Loucy (cell line): ENCODE results near the gene P3H1.
"Not testable (repeated sequence)": the region's sequence is repeated elsewhere in the genome, so short reads cannot be mapped to it uniquely, and the experiment has no call there.

ENCODE experiments used
- H2AFZ ChIP-seq: fragments of 200-600 bp; sonication (generic); 2 replicates; pipeline ENCODE4 v1.6.0; 2016; ENCODE audit warnings: antibody characterized with exemption, mild to moderate bottlenecking, low read length, moderate library complexity
- H3F3A ChIP-seq: fragments of 200-600 bp; 2 replicates; pipeline ENCODE4 v1.6.0; 2016; ENCODE audit warnings: antibody characterized with exemption, low read depth, mild to moderate bottlenecking
- H3K27me3 ChIP-seq: fragments of 200-600 bp; sonication (generic); 2 replicates; pipeline ENCODE4 v1.6.1; 2014; ENCODE audit warnings: low read length, mild to moderate bottlenecking; ENCODE audit not compliant: insufficient read depth, poor library complexity, severe bottlenecking
- H3K36me3 ChIP-seq: fragments of 200-600 bp; sonication (generic); 2 replicates; pipeline ENCODE4 v1.6.1; 2016; ENCODE audit warnings: low read length; ENCODE audit not compliant: insufficient read depth
- H3K4me1 ChIP-seq: fragments of 200-600 bp; sonication (generic); 2 replicates; pipeline ENCODE4 v1.5.1; 2014; ENCODE audit warnings: low read length, mild to moderate bottlenecking; ENCODE audit not compliant: insufficient read depth, poor library complexity, severe bottlenecking
- H3K4me2 ChIP-seq: fragments of 200-600 bp; sonication (generic); 2 replicates; pipeline ENCODE4 v1.6.0; 2014; ENCODE audit warnings: antibody characterized with exemption, low read length, low read depth, mild to moderate bottlenecking; ENCODE audit not compliant: poor library complexity, severe bottlenecking
- H3K4me3 ChIP-seq: fragments of 200-600 bp; sonication (generic); 2 replicates; pipeline ENCODE4 v1.5.1; 2014; ENCODE audit warnings: low read length, mild to moderate bottlenecking, mixed read lengths; ENCODE audit not compliant: poor library complexity, severe bottlenecking
- H3K79me2 ChIP-seq: fragments of 200-600 bp; sonication (generic); 2 replicates; pipeline ENCODE4 v1.6.1; 2014; ENCODE audit warnings: low read length; ENCODE audit not compliant: insufficient read depth
- H3K9ac ChIP-seq: fragments of 200-600 bp; sonication (generic); 2 replicates; pipeline ENCODE4 v1.6.0; 2014; ENCODE audit warnings: mild to moderate bottlenecking, low read depth, low read length, moderate library complexity; ENCODE audit not compliant: poor library complexity, severe bottlenecking
- H3K9me2 ChIP-seq: fragments of 200-600 bp; sonication (generic); replicated peaks from 2 replicates; pipeline ENCODE4 v1.6.1; 2016; ENCODE audit warnings: low read depth, low read length, mixed read lengths
- H3K9me3 ChIP-seq: fragments of 200-600 bp; sonication (generic); 2 replicates; pipeline ENCODE4 v1.6.1; 2014; ENCODE audit warnings: mild to moderate bottlenecking, antibody characterized with exemption, low read length, low read depth; ENCODE audit not compliant: insufficient read depth
- H4K20me1 ChIP-seq: fragments of 200-600 bp; sonication (generic); 2 replicates; pipeline ENCODE4 v1.6.0; 2014; ENCODE audit warnings: antibody characterized with exemption, low read length, mild to moderate bottlenecking; ENCODE audit not compliant: insufficient read depth, poor library complexity, severe bottlenecking
- CTCF ChIP-seq: fragments of 200-600 bp; sonication (generic); conservative IDR thresholded peaks from 2 replicates; pipeline ENCODE4 v1.5.1; 2014; ENCODE audit warnings: mild to moderate bottlenecking, antibody characterized with exemption, low read length
- EZH2phosphoT487 ChIP-seq: fragments of 200-600 bp; IDR thresholded peaks from 2 replicates; pipeline ENCODE4 v1.6.1; 2018; ENCODE audit warnings: antibody characterized with exemption, mild to moderate bottlenecking, moderate library complexity, borderline replicate concordance

The P3H1 gene

DNA sequence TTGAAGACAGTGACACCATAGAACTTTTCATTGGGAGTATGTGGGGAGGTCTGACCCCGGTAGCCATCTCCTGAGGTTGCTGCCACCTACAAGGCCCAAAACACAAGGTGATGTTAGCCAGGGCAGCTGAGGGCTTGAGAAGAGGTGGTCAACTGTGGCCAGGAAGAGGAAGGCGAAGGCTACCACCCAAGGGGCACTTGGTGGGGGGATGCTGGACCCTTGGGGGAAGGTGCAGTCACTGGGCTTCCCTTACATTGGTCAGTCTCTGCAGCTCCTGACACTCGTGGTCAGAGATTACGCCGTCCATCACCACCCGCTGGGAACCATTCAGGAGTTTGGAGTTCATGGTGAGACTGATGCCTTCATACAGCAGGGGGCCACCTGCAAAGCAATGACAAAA, 14.5 kb downstream of the P3H1 start:
- no peaks in the 10 kb centered on the region for H3K9me2 ChIP-seq
- no peaks in the 10 kb centered on the region for H3K4me1 ChIP-seq
- H3K4me2 ChIP-seq = no peak overlapping the region
- no peaks in the 10 kb centered on the region for H4K20me1 ChIP-seq
- H3K36me3 ChIP-seq = peaks cover 49% of the 10 kb centered on the region; the same call in 1 of the 2 replicates
- H3F3A ChIP-seq = no peaks in the 10 kb centered on the region
- TF ChIP-seq CTCF = no peak
- no peak for TF ChIP-seq EZH2phosphoT487
- H3K9me3 ChIP-seq = no peaks in the 10 kb centered on the region
- H2AFZ ChIP-seq = no peak overlapping the region
- H3K9ac ChIP-seq = no peak overlapping the region
- H3K79me2 ChIP-seq = no peaks in the 10 kb centered on the region
- H3K4me3 ChIP-seq = no peak overlapping the region
- no peaks in the 10 kb centered on the region for H3K27me3 ChIP-seq

DNA sequence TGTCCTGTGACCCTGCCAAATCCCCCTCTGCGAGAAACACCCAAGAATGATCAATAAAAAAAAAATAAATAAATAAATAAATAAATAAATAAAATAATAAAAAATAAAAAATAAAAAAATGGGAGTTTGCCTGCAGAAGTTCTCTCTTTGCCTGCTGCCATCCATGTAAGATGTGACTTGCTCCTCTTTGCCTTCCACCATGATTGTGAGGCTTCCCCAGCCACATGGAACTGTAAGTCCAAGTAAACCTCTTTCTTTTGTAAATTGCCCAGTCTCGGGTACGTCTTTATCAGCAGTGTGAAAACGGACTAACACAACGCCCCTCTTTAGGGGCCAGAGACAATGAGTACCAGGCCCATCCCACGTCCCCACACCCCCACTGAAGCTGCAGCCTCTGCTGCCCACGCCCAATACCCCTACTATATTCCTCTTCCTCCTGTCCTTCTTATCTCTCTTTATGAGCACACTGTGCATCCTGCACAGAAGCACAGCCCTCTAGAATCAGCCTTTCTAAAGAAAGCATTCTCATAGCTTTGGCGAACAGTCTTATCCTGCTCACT, 15.2 kb downstream of the P3H1 start:
- H2AFZ ChIP-seq, H3F3A ChIP-seq, H3K4me2 ChIP-seq, H3K4me3 ChIP-seq, H3K9ac ChIP-seq, H4K20me1 ChIP-seq, H3K9me2 ChIP-seq, H3K79me2 ChIP-seq, H3K27me3 ChIP-seq, H3K9me3 ChIP-seq, H3K4me1 ChIP-seq: not testable (repeated sequence)
- peaks cover 50% of the 10 kb centered on the region; the same call in 1 of the 2 replicates for H3K36me3 ChIP-seq

GRCh38 chr1:42750041-42750440, 16.8 kb downstream of the P3H1 start:
- Histone ChIP-seq H3K4me3 (no peak overlapping the region), H3K9me3 (no peaks in the 10 kb centered on the region), H3K9me2 (no peaks in the 10 kb centered on the region), H3K4me2 (no peak overlapping the region), H3F3A (no peaks in the 10 kb centered on the region), H3K36me3 (peaks cover 43% of the 10 kb centered on the region; the same call in 1 of the 2 replicates), H2AFZ (no peak overlapping the region), H3K27me3 (no peaks in the 10 kb centered on the region), H3K79me2 (no peaks in the 10 kb centered on the region), H3K4me1 (no peaks in the 10 kb centered on the region), H4K20me1 (no peaks in the 10 kb centered on the region), H3K9ac (no peak overlapping the region)
- TF ChIP-seq CTCF (no peak), EZH2phosphoT487 (no peak)
